ENCODE results near the gene VCAN.
A peak's percentile ranks its signal among the peaks of the same experiment; 100 is the strongest.

VCAN gene

DNA sequence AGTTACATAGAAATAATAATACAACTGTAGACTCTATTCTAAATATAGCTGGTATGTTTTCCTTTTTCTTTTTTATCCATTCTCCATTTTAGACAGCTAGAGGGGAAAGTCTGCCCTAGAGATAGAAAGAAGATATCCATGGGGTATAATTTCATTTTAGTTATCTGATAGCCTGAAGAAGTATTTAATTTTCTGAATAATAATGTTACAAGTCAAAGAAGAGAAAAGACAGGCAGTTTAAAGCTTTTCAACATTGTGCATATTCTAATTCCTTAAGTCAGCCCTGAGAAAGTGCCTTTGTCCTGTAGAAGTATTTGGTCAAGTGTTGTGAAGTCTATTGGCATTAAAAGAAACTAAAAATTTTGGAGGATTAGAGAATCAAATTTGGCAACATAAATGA lies 2.5 kb upstream of the VCAN start:
- DNase-seq (ENCODE audit: low read depth): no peak

GRCh38 chr5:83470526-83471404 lies 779 bp upstream of the VCAN start:
- DNase-seq (ENCODE audit: low read depth): no peak

DNA sequence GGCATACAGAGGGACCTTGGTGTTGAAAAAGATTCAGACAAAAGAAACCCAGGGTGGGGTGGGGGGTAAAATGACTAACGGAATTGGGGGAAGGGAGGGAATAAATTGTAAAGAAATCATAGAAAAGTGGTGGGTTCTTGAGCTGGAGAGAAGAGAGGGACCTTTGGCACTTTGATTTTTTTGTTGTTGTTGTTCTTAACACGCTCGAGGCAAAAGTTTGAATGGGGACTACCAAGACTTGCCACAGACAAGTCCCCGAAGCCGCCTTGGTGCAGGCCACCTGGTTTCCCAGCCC lies 616 bp downstream of the VCAN start:
- DNase-seq (ENCODE audit: low read depth): no peak

GRCh38 chr5:83472508-83473345 lies 1.2 kb downstream of the VCAN start:
- DNase-seq (ENCODE audit: low read depth): no peak

DNA sequence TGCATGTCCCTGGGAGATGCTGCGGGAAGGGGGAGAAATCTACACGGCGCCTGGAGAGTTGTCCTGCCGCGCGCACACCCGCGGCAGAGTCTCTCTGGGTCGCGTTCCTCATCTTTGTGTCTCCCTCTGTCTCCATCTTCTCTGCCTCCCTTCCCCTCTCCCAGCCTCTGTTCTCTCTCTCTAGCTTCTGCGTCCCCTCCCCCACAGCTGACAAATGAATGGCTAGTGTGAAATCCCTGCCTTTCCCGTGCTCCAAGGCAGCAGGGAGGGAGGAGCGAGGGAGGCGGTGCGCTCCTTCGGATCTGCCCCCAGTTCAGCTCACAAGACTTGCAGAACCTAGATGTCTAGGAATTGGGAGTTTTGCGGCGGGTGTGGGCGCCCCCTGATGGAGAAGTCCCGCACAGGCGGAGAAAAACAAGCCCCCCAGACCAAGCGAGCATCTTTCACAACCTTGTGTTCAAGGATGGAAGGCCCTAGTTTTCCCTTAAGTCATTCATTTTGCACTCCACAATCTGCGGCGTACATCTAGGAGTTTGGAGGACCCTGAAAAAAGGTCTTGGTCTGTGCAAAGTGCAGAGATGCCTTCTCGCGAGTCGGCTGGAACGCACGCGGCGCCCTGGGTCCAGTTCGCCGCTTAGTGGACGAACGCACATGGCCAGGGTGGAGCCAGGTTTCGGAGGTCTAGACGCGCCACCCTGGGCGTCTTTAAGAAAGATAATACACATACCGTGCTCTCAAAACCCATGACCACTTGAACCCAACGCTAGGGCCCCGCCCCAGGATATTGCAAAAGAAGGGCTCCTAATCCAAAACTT lies 2.0 kb downstream of the VCAN start:
- peak; percentile 99 for DNase-seq (ENCODE audit: low read depth)

- peak; percentile 89 for DNase-seq (ENCODE audit: low read depth)
These were observed 2.7 kb downstream of the VCAN start for GRCh38 chr5:83474161-83474796.

- no peak for DNase-seq (ENCODE audit: low read depth)
These were observed 3.4 kb downstream of the VCAN start for GRCh38 chr5:83474991-83475390.

- peak; percentile 82 for DNase-seq (ENCODE audit: low read depth)
These were observed 3.9 kb downstream of the VCAN start for GRCh38 chr5:83475391-83475863.

DNA sequence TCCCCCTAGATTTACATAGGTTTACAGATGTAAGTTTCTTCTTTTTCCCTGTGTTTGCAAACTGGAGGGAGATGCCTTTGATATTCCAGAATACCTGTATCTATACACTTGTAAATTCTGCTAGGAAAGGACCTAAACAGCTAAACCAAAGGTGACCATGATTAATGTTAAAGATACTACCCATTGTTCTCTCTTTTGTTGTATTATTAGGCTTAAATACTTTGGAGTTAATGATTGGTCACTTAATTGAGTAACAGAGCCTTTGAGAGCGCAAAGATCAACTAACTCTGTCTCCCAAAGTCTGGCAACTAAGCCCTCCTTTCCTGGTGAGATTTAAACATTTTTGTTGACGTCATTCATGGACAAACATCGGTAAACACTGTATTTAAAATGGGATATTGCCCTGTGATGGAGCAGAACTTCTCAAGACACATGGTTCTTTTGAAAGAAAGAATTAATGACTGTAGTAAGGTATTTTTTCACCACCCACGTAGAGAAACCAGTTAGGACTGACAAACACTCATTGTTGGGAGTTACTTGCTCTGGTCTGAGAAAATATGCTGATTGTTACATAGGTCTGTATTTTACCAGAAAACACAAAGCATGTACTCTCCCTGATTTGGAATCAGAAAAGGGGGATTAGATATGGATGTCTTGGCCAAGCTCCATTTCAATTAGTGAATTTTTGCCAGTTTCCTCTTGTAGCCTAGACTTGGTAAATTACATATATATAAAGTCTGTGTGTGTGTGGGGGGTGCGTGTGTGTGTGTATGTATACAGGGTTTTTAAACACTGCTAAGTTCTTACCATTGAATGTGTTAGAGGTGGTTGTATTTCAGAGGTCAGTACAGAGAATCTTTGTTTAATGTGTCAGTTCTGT lies 4.6 kb downstream of the VCAN start:
- DNase-seq (ENCODE audit: low read depth): no peak

GRCh38 chr5:83482961-83483360 lies 11.4 kb downstream of the VCAN start:
- DNase-seq (ENCODE audit: low read depth): no peak

- DNase-seq (ENCODE audit: low read depth): no peak
These were observed 12.8 kb downstream of the VCAN start for GRCh38 chr5:83484294-83484693.

DNA sequence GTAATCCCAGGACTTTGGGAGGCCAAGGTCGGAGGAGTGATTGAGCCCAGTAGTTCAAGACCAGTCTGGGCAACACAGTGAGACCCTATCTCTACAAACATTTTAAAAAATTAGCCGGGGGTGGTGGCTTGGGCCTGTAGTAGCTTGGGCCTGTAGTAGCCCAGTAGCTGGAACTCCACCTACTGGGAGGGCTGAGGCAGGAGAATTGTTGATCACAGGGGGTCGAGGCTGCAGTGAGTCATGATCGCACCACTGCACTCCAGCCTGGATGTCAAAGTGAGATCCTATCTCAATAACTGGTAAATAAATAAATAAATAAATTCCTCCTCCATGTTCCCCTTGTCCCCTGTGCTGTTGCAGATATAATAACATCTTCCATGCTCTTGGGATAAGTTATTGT lies 14.3 kb downstream of the VCAN start:
- DNase-seq (ENCODE audit: low read depth): no peak

- no peak for DNase-seq (ENCODE audit: low read depth)
These were observed 15.6 kb downstream of the VCAN start for GRCh38 chr5:83487155-83487554.

DNA sequence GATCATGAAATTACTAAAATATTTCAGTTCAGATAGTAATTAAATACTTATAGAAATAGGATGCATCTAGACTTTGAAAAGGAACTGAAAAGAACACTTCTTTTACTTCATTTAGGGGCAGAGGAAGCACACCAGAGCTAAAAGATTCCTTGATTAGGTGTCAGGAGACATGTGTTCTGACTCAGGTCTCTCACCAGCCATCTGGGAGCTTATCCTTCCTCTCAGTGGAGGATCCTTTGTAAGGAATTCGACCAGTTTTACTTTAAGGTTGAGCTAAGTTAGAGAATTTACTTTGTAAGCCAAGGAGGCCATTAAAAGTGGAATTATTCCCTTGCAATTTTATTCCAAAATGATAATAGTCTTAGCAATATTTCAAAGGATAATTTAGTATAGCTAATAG lies 16.7 kb downstream of the VCAN start:
- no peak for DNase-seq (ENCODE audit: low read depth)

DNA sequence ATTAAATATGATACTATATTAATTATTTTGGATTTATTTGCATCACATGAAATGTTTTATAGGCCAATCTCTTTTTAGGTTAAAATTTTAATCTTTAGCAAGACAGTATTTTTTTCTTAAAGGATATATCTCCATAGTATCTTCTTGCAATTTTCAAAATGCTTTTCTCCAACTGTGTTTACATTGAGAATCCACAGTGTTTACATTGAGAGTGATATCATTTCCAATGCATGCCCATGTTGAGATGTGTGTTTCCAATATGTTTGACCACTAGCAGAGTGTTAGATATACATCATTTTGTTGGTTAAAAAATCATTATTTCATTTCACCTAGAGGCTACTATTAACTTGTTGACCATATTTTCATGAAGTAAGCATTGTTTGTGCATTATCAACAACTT lies 17.3 kb downstream of the VCAN start:
- no peak for DNase-seq (ENCODE audit: low read depth)

GRCh38 chr5:83490203-83490602 lies 18.7 kb downstream of the VCAN start:
- DNase-seq (ENCODE audit: low read depth): no peak

DNA sequence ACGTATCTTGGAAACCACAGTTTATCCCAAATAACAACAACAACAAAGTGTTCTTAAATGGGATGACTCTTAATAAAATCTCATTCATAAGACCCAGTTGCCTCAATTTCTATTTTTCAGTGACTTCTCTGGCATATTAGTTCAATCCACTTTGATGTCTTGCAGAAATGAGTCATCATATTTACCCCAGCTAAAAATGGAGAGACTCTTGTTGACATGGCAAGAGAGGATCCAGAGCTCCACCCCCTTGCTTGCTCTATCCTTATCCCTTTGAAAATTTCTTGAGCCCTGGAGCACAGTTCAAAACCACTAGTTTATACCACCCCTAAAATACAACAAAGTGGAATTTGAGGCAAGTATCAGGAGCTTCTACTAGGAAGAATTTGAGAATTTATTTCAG lies 20.8 kb downstream of the VCAN start:
- no peak for DNase-seq (ENCODE audit: low read depth)

GRCh38 chr5:83493644-83494043 lies 22.1 kb downstream of the VCAN start:
- no peak for DNase-seq (ENCODE audit: low read depth)

DNA sequence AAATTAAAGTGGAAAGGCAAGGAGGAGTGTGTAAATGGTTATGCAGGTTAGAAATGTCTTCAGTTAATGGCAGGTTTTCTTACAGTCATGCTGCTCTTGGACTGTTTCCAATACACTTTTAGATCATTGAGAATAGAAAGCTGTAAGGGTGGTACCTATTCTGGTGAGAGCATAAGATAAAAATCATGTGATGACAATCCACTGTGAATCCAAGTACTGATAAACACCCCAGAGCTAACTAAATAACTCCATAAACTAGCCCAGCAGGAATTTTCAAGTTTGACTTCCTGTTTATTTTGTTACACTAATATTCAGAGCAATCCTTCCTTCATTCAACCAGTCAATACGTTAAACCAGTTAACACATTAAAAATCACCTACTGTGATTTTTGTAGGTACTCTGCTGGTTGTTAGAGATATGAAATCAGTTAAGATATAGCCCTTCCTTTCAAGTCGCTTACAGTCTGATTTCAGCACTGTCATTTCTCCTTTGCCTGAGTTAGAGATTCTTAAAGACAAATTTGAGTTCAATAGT lies 22.6 kb downstream of the VCAN start:
- no peak for DNase-seq (ENCODE audit: low read depth)

GRCh38 chr5:83494666-83495065 lies 23.1 kb downstream of the VCAN start:
- no peak for DNase-seq (ENCODE audit: low read depth)

- DNase-seq (ENCODE audit: low read depth): no peak
These were observed 25.1 kb downstream of the VCAN start for GRCh38 chr5:83496626-83497025.

All from fibroblast of gingiva (primary cell).